AG08396 (cell line): ENCODE results near the gene SHLD2.
"Not testable (repeated sequence)": the region's sequence is repeated elsewhere in the genome, so short reads cannot be mapped to it uniquely, and the experiment has no call there.

Source experiments
- DNase-seq: peaks from one replicate; pipeline ENCODE4 v3.0.0; 2012; ENCODE audit warnings: low spot score, mixed read lengths

The SHLD2 gene

GRCh38 chr10:87142230-87143108, 47.5 kb downstream of the SHLD2 start:
- not testable (repeated sequence) for DNase-seq

GRCh38 chr10:87143109-87143418, 48.1 kb downstream of the SHLD2 start:
- not testable (repeated sequence) for DNase-seq

- not testable (repeated sequence) for DNase-seq
These were observed 50.6 kb downstream of the SHLD2 start for GRCh38 chr10:87145598-87145997.

- not testable (repeated sequence) for DNase-seq
These were observed 54.1 kb downstream of the SHLD2 start for GRCh38 chr10:87149020-87149609.

- DNase-seq, result not testable (repeated sequence)
These were observed 56.5 kb downstream of the SHLD2 start for GRCh38 chr10:87151516-87151915.

- not testable (repeated sequence) for DNase-seq
These were observed 61.8 kb downstream of the SHLD2 start for GRCh38 chr10:87156841-87157240.

- DNase-seq, result peak; percentile 20
These were observed 62.8 kb downstream of the SHLD2 start for GRCh38 chr10:87157821-87158220.

GRCh38 chr10:87162703-87163293, 67.8 kb downstream of the SHLD2 start:
- DNase-seq, result not testable (repeated sequence)

GRCh38 chr10:87163414-87163813, 68.4 kb downstream of the SHLD2 start:
- not testable (repeated sequence) for DNase-seq

- DNase-seq, result not testable (repeated sequence)
These were observed 74.9 kb downstream of the SHLD2 start for GRCh38 chr10:87169857-87170256.

- not testable (repeated sequence) for DNase-seq
These were observed 75.7 kb downstream of the SHLD2 start for GRCh38 chr10:87170705-87171104.

- not testable (repeated sequence) for DNase-seq
These were observed 76.7 kb downstream of the SHLD2 start for GRCh38 chr10:87171670-87172069.

- not testable (repeated sequence) for DNase-seq
These were observed 77.2 kb downstream of the SHLD2 start for GRCh38 chr10:87172178-87172577.

- not testable (repeated sequence) for DNase-seq
These were observed 82.6 kb downstream of the SHLD2 start for GRCh38 chr10:87177587-87177986.

- DNase-seq, result not testable (repeated sequence)
These were observed 89.4 kb downstream of the SHLD2 start for GRCh38 chr10:87184421-87184820.

GRCh38 chr10:87186016-87186415, 91.0 kb downstream of the SHLD2 start:
- not testable (repeated sequence) for DNase-seq

- DNase-seq, result not testable (repeated sequence)
These were observed 92.6 kb downstream of the SHLD2 start for GRCh38 chr10:87187573-87187972.

- not testable (repeated sequence) for DNase-seq
These were observed 96.8 kb downstream of the SHLD2 start for GRCh38 chr10:87191841-87192240.

- not testable (repeated sequence) for DNase-seq
These were observed 105.9 kb downstream of the SHLD2 start for GRCh38 chr10:87200924-87201323.

GRCh38 chr10:87204801-87205200, 109.8 kb downstream of the SHLD2 start:
- DNase-seq, result not testable (repeated sequence)

- DNase-seq, result not testable (repeated sequence)
These were observed 111.9 kb downstream of the SHLD2 start for GRCh38 chr10:87206922-87207321.

GRCh38 chr10:87210309-87210708, 115.3 kb downstream of the SHLD2 start:
- DNase-seq, result not testable (repeated sequence)

GRCh38 chr10:87211848-87212247, 116.8 kb downstream of the SHLD2 start:
- peak; percentile 31 for DNase-seq
